Measurements from ENCODE around the gene ARRB1.
"Not testable (repeated sequence)": the region's sequence is repeated elsewhere in the genome, so short reads cannot be mapped to it uniquely, and the experiment has no call there.

Gene ARRB1

DNA sequence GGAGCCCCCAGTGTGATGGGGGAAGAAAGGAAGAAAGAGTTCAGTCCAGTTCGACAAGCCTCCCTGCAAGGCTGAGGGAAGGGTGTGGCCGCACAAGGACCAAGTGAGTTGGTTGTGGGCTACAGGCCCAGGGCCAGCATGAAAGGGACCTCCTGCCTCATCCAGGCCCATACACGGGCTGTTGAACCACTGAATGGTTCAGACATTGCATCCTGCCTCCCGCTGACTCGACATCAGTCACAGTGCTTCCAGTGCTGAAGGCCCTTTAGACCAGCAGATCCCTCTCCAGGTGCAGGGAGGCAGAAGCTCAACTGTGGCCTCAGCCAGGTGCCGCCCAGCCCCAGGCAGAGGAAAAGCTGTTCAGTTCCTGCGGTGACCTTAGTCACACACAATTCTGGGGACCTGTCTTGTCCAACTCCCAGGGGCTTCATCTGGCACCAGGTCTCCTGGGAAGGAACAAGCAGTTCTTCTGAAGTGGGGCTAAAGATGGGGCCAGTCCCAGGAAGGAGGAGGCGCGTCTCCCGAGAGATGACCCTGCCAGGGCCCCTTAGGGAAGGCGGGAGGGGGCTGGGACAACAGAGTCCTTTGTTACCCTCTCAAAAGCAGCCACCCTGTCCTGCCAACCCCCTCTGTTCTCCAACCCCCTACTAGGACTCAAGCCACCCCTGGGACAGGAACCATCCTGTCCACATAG, 6.6 kb downstream of the ARRB1 start:
- no peak for DNase-seq (ENCODE audit: extremely low read depth in 1 of 2, low read depth in 1 of 2)

DNA sequence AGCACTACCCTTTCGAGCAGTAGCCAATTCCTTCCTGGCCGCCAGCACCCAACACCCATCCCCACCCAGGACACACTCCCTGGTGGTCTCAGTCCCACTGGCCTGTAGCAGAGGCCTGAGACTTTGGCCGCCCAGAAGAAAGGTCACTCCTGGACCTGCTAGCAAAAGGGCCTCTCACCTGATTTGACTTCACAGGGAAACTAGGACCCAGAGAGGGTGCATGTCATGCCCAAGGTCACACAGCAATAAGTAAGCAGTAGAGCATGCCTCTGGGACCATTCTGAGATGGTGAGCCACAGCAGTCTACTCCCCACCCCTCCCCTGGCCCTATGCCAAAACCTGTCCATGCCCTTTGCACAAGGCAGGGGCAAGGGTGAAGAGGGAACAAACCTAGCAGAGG, 7.3 kb downstream of the ARRB1 start:
- DNase-seq (ENCODE audit: extremely low read depth in 1 of 2, low read depth in 1 of 2) = no peak

GRCh38 chr11:75342966-75343870, 8.2 kb downstream of the ARRB1 start:
- DNase-seq (ENCODE audit: extremely low read depth in 1 of 2, low read depth in 1 of 2) = no peak

DNA sequence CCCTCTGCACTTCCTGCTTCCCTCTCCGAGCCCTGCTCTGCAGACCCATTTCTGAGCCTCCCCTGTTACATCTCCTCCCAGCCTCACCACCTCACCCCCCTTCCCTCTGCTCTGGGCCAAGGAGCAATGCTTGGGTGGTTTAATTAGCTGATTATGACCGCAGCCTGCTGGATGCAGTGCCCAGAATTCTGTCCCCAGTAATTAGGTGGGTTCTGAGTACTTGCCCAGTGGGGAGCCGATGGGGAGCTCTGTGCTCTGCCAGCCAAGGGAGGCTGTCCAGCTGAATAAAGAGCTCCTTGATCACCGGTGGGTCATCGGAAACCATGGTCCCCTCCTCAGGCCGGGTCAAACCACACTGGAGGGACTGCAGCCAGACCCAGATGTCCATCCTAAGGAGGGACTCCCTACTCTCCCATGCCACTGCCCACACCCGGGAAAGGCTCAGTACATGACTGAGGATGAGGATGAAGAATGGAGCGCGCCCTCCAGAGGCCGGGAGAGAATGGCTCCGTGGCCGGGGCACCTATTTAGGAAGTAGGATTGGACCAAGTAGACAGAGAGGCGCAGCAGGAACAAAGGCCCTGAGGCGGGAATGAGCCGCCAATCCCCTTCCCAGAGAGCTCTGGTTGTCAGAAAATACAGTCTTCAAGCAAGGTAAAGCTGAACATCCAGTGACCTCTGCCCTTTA, 9.1 kb downstream of the ARRB1 start:
- no peak for DNase-seq (ENCODE audit: extremely low read depth in 1 of 2, low read depth in 1 of 2)

DNA sequence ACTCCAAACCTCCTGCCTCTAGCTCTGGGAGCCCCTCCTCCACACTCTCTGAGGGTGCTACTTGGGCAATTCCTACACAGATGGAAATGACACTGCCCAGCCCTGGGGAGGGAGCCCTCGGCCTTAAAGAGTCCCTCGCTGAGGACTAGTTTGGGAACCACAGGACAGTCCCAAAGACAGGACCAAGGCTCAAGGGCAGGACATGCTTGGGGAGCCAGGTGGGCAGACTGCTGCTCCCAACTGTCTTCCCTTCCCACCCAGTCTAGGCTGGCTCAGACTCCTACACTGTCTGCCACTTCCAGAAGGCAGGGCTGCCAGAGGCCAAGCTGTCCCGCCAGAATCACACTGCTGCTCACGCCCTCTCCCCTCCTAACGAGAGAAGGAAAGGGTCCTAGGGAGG, 9.8 kb downstream of the ARRB1 start:
- no peak for DNase-seq (ENCODE audit: extremely low read depth in 1 of 2, low read depth in 1 of 2)

- no peak for DNase-seq (ENCODE audit: extremely low read depth in 1 of 2, low read depth in 1 of 2)
Measured at GRCh38 chr11:75339685-75340409, 11.6 kb downstream of the ARRB1 start.

DNA sequence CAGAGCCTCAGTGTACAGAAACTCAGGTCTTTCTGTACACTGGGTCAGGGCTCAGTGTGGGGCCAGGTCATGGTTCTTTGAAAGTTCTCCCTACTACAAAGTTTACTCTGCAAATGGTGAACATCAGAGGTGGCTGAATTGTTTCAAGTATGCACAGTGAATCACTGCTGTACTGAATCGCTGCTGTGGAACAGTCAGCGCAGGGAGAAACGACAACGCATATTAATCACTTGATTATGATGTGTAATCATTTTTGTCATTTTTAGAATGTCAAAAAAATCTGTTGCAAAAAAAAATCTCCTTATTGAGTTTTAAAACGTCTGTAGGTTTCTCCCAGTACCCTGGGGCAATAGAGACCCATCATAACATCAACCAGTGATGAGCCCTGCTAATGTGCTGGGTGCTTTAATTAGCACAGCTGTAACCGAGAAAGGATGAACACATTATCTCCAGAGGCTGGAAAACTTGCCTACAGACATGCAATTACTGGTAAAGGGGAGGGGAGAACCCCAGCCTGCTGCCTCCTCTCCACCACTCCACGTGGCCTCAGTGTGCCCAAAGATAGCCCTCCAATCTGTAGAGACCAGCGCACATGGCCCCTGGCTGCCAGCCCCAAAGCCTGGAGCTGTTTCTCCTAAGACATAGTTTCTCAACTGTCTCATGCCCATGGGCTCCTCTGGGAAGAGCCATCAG, 12.8 kb downstream of the ARRB1 start:
- DNase-seq (ENCODE audit: extremely low read depth in 1 of 2, low read depth in 1 of 2) = no peak

DNA sequence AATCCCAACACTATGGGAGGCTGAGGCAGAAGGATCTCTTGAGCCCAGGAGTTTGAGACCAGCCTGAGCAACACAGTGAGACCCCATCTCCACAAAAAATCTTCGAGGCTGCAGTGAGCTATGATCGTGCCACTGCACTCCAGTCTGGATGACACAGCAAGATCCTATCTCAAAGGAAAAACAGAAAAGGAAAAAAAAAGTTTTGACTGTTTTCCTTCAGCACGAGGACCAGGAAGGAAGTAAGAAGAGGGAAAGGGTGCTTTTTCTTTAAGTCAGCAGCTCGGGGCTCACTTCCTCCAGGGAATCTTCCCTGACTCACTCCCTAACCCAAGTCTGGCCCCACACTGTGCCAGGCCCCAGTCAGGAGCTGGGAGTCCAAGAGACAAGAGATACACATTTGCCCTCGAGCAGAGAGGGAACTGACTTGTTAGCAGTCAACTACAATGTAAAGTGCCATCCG, 14.2 kb downstream of the ARRB1 start:
- no peak for DNase-seq (ENCODE audit: extremely low read depth in 1 of 2, low read depth in 1 of 2)

DNA sequence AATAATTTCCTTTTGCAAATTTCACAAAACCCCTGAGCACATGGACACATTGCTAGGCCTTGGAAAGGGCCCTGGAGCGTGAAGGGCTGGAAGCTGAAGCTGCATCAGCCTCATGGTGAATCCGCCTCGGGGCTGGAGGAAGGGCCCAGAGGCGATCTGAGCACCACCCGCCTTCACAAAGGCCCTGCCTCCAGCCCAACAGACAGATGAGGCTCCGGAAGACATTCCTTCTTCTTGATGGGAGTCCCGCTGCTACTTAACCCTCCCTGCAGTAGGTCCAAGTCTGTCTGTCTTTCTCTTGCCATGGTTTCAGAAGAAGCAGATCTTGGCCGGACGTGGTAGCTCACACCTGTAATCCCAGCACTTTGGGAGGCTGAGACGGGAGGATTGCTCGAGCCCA, 16.5 kb downstream of the ARRB1 start:
- no peak for DNase-seq (ENCODE audit: extremely low read depth in 1 of 2, low read depth in 1 of 2)

DNA sequence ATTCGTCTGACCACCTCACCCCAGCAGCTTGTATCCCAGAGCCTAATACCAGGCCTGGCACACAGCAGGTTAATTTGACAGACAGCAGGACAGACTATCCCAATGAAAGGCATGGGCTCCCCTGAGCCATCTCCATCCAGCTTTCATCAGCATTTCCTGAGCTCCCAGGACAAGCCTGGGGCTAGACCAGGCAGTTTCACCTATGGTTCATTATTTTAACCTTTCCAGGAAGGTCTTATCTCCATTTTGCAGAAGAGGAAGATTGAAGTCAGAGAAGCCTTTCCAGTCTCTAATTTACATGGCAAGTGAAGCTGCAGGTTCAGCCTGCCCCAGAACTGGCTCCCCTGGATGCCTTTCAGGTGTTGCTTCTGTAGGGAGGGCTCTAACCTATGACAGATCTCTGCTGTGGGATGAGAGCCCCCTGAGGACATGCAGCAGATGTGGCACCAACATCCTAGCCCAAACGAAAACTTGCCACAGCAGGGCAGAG, 17.0 kb downstream of the ARRB1 start:
- no peak for DNase-seq (ENCODE audit: extremely low read depth in 1 of 2, low read depth in 1 of 2)

- no peak for DNase-seq (ENCODE audit: extremely low read depth in 1 of 2, low read depth in 1 of 2)
Measured at GRCh38 chr11:75333807-75334140, 17.7 kb downstream of the ARRB1 start.

DNA sequence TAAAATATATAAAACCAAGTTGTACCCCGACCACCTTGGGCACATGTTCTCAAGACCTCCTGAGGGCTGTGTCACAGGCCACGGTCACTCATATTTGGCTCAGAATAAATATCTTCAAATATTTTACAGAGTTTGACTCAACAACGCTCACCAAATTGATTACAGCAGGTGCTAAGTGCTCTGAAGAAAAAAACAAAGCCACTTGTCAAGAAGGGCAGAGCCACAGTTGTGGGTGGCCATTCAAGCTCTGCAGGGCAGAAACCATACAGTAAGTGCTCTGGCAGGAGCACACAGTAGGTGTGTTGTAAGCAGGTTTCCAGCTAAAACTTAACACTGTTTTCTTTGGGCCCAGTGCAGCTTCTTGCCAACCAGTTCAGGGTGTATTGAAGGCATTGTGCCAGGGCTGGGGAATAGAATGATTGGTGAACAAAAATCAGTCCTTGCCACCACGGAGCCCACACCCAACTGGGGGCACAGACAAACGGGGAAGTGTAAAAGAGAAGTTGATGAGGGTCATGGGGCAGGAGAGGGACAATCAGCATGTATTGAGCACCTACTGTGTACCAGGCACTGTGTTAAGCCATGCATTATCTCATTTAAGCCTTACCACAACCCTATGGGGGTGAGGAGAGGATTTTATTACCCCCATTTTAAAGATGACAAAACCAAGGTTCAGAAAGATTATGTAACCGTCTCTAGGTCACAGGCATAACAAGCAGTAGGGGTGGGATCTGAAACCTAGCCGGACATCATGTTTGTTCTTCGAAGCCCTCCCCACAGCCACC, 18.2 kb downstream of the ARRB1 start:
- no peak for DNase-seq (ENCODE audit: extremely low read depth in 1 of 2, low read depth in 1 of 2)

- DNase-seq (ENCODE audit: extremely low read depth in 1 of 2, low read depth in 1 of 2) = not testable (repeated sequence)
Measured at GRCh38 chr11:75331761-75332160, 19.7 kb downstream of the ARRB1 start.

DNA sequence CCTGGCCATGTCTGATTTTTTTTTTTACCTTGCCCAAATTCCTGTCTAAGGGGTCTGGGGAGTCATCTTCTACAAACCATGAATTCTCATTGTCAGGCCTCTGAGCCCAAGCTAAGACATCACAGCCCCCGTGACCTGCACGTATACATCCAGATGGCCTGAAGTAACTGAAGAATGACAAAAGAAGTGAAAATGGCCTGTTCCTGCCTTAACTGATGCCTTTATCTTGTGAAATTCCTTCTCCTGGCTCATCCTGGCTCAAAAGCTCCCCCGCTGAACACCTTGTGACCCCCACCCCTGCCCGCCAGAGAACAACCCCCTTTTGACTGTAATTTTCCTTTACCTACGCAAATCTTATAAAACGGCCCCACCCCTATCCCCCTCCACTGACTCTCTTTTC, 20.2 kb downstream of the ARRB1 start:
- not testable (repeated sequence) for DNase-seq (ENCODE audit: extremely low read depth in 1 of 2, low read depth in 1 of 2)

- not testable (repeated sequence) for DNase-seq (ENCODE audit: extremely low read depth in 1 of 2, low read depth in 1 of 2)
Measured at GRCh38 chr11:75330886-75331285, 20.6 kb downstream of the ARRB1 start.

GRCh38 chr11:75330291-75330690, 21.2 kb downstream of the ARRB1 start:
- DNase-seq (ENCODE audit: extremely low read depth in 1 of 2, low read depth in 1 of 2) = no peak

DNA sequence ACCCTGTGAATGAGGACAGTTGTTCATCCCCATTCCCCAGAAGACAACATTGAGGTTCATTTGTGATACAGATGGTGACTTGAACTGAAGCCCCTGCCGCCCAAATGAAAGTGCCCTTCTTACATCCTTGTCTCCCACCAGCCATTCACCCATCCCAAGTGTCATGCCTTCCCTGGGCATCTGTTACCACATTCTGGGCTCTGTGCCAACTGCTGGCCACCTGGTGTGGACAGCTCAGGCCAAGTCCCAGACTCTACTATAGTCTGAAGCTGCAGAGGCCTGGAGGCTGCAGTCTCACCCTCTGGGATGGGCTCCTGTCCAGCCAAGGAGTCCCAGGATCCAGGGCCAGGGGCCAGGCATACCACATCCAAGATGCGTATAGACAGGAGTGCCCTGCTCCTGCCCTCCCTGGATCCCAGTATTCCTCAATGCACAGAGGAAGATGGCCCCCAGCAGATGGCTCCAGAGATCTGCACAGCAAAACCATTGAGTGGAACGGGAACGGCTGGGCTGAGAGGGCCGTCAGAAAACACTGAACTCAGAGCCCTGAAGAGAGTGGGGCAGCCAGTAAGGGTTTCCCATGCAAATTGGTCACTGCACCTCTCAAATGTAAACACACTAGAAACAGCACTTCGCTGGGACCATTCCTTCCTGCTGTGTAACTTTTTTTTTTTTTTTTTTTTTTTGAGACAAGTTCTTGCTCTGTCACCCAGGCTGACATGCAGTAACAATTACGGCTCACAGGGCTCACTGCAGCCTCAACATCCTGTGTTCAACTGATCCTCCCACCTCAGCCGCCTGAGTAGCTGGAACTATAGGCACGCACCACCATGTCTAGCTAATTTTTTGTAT, 22.8 kb downstream of the ARRB1 start:
- DNase-seq (ENCODE audit: extremely low read depth in 1 of 2, low read depth in 1 of 2) = peak in 1 of 2 donors; percentile 22

DNA sequence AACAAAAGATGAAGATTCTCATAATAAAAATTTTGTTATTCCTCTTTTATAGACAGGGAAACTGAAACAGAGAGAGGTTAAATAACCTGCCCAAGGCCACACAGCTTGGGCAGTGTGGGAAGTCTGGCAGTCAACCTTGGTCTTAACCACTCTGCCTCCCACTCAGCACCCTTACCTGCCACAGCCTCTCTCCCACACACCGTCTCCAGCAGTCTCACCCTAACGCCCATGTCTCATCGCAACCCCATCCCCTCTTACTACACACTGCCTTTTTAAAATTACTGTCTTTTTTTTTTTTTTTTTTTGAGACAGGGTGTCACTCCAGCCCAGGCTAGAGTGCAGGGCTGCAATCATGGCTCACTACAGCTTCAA, 25.0 kb downstream of the ARRB1 start:
- DNase-seq (ENCODE audit: extremely low read depth in 1 of 2, low read depth in 1 of 2) = no peak

All from activated CD8-positive, alpha-beta memory T cell treated with anti-CD3 and anti-CD28 coated beads for 1 hour (primary cell).